Stimulated activated CD8-positive, alpha-beta memory T cell treated with anti-CD3 and anti-CD28 coated beads, Interleukin-15, amount 100 ng/mL, for 24 hours (primary cell): ENCODE measurements around the gene TCIRG1.

Experiments used
- DNase-seq: peaks from one replicate; pipeline ENCODE4 v3.0.0-alpha.2; 2020; ENCODE audit warnings: low read depth

TCIRG1 gene

GRCh38 chr11:68051191-68052136 is 12.6 kb downstream of the TCIRG1 start:
- no peak for DNase-seq

DNA sequence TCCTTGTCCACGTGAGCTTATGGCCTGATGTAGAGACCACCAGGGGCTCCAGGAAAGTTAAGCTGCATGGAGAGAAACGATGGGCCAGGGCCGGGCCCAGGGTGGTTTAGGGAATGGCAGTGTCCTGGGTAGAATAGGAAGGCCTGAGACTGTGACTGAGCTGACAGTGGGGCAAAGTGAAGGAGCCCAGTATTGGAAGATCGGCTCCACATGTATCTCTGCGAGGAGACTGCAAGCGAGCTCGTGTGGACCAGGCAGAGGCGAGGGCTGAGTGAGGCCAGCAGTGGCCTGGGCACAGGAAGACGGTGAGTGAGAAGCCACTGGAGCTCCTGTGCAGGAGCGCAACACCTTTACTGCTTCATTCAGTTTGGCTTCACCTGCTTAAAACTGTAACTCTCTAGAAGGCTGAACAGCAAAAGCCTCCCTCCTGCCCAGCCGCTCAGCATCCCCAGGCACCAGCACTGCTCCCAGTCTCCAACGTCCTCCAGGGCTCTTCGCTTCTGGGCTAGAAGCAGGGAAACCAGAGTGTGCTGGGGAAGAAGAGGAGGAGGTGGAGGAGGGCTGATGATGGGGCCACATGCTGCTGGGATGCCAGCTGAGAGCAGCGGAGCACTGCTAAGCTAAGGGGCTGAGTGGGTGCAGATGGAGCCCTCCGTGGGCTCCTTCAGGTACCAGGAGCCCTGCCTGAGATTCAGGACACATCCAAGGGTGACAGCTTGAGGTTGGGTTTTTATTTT is 13.5 kb downstream of the TCIRG1 start:
- DNase-seq, result no peak

- no peak for DNase-seq
Measured at GRCh38 chr11:68053117-68053516, 14.3 kb downstream of the TCIRG1 start.

- no peak for DNase-seq
Measured at GRCh38 chr11:68053981-68054812, 15.4 kb downstream of the TCIRG1 start.

DNA sequence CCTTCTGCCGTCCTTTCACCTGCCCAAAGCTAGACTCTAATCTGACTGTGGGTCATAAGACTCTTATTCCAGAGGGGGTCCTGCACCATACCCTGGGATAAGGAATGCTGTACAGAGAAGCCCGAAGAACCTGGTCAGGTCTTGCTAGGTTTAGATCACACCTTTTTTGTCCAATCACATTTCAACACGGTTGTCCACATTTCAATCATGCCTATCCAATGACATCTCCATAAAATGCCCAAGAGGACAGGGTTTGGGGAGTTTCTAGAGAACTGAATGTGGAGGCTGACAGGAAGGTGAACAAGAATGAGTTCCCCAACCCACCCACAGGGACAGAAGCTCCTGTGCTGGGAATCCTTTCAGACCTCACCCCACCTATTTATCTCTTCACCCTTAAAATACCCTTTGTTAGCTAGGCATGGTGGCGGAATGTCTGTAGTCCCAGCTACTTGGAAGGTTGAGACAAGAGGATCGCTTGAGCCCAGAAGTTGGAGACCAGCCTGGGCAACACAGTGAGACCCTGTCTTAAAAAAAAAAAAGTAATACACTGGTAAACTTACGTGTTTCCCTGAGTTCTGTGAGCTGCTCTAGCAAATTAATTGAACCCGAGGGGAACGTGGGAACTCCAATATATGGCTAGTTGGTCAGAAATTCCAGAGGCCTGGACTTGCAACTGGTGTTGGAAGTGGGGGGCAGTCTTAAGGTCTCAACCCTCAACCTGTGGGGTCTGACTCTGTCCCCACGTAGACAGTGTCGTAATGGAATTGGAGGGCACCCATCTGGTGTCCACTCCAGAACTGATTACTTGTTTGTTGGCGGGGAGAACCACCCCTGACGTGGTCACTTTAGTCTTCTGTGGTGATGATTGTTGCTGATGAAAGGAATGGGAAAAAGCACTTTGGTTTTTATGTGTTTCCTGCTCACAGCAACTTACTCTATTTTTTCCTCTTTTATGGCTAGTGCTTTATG is 17.8 kb downstream of the TCIRG1 start:
- DNase-seq, result no peak

GRCh38 chr11:68057807-68058206 is 19.0 kb downstream of the TCIRG1 start:
- DNase-seq, result no peak

- no peak for DNase-seq
Measured at GRCh38 chr11:68061508-68061907, 22.7 kb downstream of the TCIRG1 start.

- DNase-seq, result no peak
Measured at GRCh38 chr11:68064926-68065325, 26.1 kb downstream of the TCIRG1 start.

GRCh38 chr11:68065841-68066240 is 27.0 kb downstream of the TCIRG1 start:
- no peak for DNase-seq

GRCh38 chr11:68066742-68067141 is 27.9 kb downstream of the TCIRG1 start:
- no peak for DNase-seq

DNA sequence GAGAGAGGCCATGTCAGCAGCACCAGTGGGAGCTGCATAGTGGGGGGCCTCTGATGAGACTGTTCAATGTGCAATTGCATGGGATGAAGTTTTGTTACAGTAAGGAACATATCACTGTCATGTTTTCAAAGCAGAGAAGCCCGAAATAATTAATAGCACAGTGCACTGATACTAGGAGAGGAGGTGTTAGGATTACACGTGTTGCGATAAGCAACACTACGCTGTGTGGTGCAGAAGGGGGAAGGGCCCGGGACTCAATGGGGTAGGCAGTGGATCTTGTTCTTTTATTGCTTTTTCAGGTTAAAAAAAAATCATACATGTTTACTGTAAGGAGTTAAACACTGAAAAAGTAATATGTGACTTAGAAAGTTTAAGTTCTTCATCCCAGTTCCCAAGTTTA is 29.2 kb downstream of the TCIRG1 start:
- no peak for DNase-seq

- no peak for DNase-seq
Measured at GRCh38 chr11:68071281-68072048, 32.6 kb downstream of the TCIRG1 start.

- DNase-seq, result no peak
Measured at GRCh38 chr11:68074584-68075352, 35.9 kb downstream of the TCIRG1 start.

DNA sequence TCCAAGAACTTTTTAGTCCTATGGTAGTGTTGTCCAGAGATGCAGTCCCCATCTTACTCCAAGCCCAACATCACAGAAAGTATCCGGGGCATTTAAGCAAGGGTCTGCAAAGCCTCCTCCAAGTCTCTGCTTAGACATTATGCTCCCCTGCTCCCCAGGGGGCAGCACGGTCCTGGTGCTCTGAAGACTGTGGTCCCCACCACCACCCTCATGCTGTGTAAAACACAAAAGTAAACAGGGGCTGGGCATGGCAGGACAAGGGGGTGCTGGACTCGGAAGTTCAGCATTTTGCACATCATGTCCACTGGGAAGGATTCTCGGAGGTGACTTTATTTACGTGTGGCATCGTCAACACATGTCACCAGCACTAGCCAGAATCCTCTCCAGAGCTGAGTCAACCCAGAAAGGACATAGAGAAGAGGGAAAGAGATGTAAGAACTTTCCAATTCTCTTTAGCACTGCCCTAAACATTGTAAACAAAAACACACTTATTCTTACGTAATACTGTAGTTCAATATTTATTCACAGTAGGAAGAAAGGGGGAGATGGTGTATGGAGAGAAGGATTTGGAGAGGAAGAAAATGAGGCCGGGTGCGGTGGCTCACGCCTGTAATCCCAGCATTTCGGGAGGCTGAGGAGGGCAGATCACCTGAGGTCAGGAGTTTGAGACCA is 37.7 kb downstream of the TCIRG1 start:
- no peak for DNase-seq

GRCh38 chr11:68077617-68078582 is 39.1 kb downstream of the TCIRG1 start:
- DNase-seq, result no peak

GRCh38 chr11:68080860-68081259 is 42.0 kb downstream of the TCIRG1 start:
- DNase-seq, result no peak

- DNase-seq, result no peak
Measured at GRCh38 chr11:68081691-68082090, 42.9 kb downstream of the TCIRG1 start.

DNA sequence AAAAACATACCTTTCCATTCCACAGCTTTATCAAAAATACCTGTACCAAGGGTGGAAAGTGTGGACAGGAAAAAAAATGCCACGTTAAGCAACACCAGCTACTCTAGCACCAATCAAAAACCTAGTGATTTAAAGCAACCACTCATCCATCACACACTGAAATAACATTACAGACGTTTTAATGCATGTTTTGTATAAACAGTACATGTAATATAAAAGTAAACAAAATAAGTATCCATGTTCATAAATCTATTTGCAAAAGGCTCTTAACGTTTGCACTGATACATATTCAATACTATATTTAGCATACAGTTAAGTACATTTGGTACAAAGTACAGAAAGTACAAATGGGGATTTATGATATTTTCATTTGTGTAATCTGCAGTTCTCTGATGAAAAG is 43.7 kb downstream of the TCIRG1 start:
- DNase-seq, result no peak
